T-helper 2 cell treated with Interferon-gamma antibody and Interleukin-4, amounts not matched to agents 100 ng/mL and 5 ng/mL, for 36 hours (primary cell): ENCODE data around the gene NDUFA8. TPM values are rescaled to one million over a fixed set of nuclear protein-coding genes. Genes with fewer than 3 reads are reported as not detected.
"Not testable (repeated sequence)": the region's sequence is repeated elsewhere in the genome, so short reads cannot be mapped to it uniquely, and the experiment has no call there.

Experiments
- intact Hi-C: fragments of 100-400 bp; cut with micrococcal nuclease; formaldehyde crosslinking; loops from one replicate; pipeline ENCODE4 v1.15.1; 2023
- total RNA-seq: library from RNA; stranded (reverse); gene quantifications from 2 replicates; pipeline ENCODE4 v1.2.3, GENCODE V29; 2022

Gene NDUFA8
- total RNA-seq, 1 donor from 2014 or later = 40.5 TPM

GRCh38 chr9:122122903-122123632 is 36.5 kb downstream of the NDUFA8 start:
- intact Hi-C loops = loop anchor here (1.0 kb wide), 1 partner anchor 24 kb away; no protein-coding TSS in a partner anchor

GRCh38 chr9:122122468-122122867 is 37.1 kb downstream of the NDUFA8 start:
- intact Hi-C loops = no loop called here

DNA sequence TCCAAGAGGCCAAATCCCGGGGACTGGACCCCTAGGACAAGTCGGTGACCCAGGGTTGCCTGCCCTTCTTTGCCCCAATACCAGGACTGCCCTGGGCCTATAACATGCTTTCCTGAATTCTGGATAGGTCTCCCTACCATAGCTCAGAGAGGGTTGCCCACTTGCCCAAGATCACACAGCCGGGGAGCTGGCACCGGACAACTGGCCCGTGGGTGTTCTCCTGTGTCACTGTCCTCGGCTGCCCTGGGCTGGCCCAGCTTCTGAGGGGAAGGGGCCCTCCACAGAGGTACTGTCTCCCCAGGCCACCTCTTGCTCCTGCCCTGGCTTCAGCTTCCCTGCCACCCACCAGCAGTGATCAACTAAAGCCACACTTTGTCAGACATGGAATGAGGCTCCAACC is 37.6 kb downstream of the NDUFA8 start:
- intact Hi-C loops = no loop called here

GRCh38 chr9:122121391-122121790 is 38.2 kb downstream of the NDUFA8 start:
- intact Hi-C loops = no loop called here

DNA sequence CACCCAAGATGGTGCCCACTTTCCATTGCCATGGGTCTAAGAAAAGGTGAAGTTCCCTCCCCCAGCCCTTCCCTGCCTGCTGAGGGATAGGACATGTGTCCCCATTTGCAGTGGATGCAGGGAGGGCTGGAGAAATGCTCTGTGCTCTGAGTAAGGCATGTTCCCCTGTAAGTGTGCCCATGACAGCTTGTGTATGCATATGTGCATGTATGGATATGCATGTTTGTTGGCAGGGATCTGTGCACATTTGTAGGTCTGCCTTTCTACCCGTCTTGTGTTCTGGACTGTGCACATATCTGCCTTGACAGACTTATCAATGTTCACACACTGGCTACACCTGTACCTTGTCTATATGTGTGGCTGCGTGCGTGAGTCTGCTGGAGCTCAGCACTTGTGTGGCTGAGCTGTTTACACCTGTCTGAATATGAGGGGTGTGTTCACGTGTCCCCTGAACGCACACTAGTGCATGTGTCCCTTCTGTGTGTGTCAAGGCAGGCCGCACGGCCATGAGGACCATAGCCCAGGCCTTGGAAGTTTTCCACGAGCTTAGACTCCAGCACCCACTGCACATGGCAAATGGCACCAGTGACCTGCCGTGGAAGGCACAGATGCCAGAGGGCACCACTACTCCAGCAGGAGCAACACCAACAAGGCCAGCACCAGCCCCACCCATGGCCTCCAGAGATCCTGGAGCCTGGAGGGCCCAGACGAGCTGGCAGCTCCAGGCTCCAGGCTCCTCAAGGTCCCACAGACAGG is 39.1 kb downstream of the NDUFA8 start:
- intact Hi-C loops = no loop called here

DNA sequence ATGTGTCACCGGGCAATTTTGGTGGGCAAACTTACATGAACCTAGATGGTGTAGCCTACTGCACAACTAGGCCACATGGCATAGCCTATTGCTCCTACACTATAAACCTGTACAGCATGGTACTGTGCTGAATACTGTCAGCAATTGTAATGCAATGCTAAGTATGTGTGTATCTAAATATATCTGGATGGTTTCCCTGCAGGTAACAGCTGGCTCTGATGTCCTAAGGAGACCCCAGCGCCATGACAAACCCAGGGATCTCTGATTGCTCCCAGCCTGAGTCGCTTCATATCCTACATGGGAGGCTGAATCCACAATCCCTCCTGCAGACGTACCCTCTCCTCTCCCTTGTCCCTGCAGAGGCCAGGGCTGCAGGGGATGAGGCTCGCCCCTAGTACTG is 39.9 kb downstream of the NDUFA8 start:
- intact Hi-C loops = no loop called here

GRCh38 chr9:122119166-122119521 is 40.4 kb downstream of the NDUFA8 start:
- intact Hi-C loops = no loop called here

GRCh38 chr9:122118343-122119165 is 41.0 kb downstream of the NDUFA8 start:
- intact Hi-C loops = no loop called here

DNA sequence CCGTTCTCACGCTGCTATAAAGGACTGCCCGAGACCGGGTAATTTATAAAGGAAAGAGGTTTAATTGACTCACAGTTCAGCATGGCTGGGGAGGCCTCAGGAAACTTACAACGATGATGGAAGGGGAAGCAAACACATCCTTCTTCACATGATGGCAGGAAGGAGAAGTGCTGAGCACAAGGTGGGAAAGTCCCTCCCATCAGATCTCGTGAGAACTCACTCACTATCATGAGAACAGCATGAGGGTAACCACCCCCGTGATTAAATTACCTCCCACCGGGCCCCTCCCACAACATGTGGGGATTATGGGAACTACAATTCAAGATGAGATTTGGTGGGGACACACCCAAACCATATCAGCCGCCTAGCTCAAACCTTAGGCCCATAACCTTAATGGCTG is 42.3 kb downstream of the NDUFA8 start:
- intact Hi-C loops = not testable (repeated sequence)

GRCh38 chr9:122116448-122117173 is 43.0 kb downstream of the NDUFA8 start:
- intact Hi-C loops = no loop called here

DNA sequence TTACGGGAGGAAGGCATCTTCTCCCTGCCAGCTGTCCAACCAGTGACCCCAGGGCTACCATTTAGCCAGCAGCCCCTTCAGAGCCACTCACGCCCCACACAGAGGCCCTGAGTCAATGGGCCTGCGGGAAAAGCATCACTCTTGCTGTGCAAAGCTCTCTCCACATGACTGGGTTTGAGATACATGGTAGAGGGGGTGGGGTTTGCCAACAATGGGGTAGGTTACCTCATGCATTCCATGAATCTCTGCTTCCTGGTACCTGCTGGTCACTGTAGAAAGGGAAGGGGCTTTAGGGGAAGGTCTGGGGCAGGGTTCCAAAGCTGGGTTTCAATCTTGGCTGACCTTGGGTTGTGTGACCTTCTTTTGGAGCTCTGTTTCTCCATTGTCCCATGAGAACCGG is 43.5 kb downstream of the NDUFA8 start:
- intact Hi-C loops = no loop called here

GRCh38 chr9:122115176-122116035 is 44.2 kb downstream of the NDUFA8 start:
- intact Hi-C loops = no loop called here

GRCh38 chr9:122113574-122113973 is 46.0 kb downstream of the NDUFA8 start:
- intact Hi-C loops = no loop called here

- intact Hi-C loops = no loop called here
Measured at GRCh38 chr9:122112238-122112637, 47.3 kb downstream of the NDUFA8 start.

- intact Hi-C loops = no loop called here
Measured at GRCh38 chr9:122111413-122112085, 48.0 kb downstream of the NDUFA8 start.

GRCh38 chr9:122110100-122110833 is 49.3 kb downstream of the NDUFA8 start:
- intact Hi-C loops = no loop called here

GRCh38 chr9:122109035-122109813 is 50.4 kb downstream of the NDUFA8 start:
- intact Hi-C loops = no loop called here

DNA sequence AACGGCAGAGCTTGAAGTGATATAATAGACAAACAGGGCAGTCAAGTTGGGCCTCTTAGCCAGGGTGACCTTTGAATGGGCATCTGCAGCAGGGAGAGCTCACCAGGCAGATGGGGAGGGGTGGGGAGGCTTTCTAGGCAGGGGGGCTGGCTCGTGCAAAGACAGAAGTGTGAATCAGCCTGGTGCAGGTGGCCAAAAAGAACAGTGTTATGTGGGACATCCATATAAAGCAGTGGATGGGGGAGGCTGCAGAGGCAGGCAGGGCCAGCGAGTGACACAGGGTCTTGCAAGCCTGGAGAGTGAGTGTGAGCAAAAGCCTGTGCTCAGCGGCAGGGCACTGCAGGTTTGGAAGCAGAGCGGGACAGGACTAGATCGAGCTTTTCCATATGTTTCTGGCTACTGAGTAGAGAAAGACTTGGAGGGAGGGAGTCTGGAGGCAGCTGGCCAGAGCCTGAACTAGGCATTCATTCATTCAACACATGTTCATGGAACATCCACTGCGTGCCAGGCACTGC is 52.2 kb downstream of the NDUFA8 start:
- intact Hi-C loops = no loop called here
